Neural cell (in vitro differentiated cells): Measurements from ENCODE around the gene KRTCAP2. TPM values are rescaled to one million over a fixed set of nuclear protein-coding genes. Genes with fewer than 3 reads are reported as not detected.

Experiments used
- H2AFZ ChIP-seq: fragments of 200-600, 300-800 bp; sonication (generic), shearing (Covaris generic); 2 replicates; pipeline ENCODE4 v1.6.0; 2014; ENCODE audit warnings: low read depth, mild to moderate bottlenecking, antibody characterized with exemption, low read length, moderate library complexity
- H3F3A ChIP-seq: fragments of 200-600 bp; shearing (Covaris generic); 2 replicates; pipeline ENCODE4 v1.6.1; 2016; ENCODE audit warnings: mild to moderate bottlenecking, moderate library complexity, mixed read lengths, antibody characterized with exemption, low read length; ENCODE audit not compliant: insufficient read depth, poor library complexity, severe bottlenecking
- H3K27ac ChIP-seq: fragments of 200-600, 300-800 bp; sonication (generic), shearing (Covaris generic); 2 replicates; pipeline ENCODE4 v1.5.1; 2014; ENCODE audit warnings: mild to moderate bottlenecking, low read length, moderate library complexity
- H3K27me3 ChIP-seq: fragments of 300-800, 200-600 bp; sonication (generic), shearing (Covaris generic); 2 replicates; pipeline ENCODE4 v1.6.0; 2014; ENCODE audit warnings: mild to moderate bottlenecking, low read depth, low read length, moderate library complexity; ENCODE audit not compliant: insufficient read depth
- H3K36me3 ChIP-seq: fragments of 300-800, 200-600 bp; sonication (generic), shearing (Covaris generic); 2 replicates; pipeline ENCODE4 v1.5.1; 2014; ENCODE audit warnings: mild to moderate bottlenecking, antibody characterized with exemption, low read length, moderate library complexity; ENCODE audit not compliant: insufficient read depth
- H3K4me2 ChIP-seq: fragments of 300-800, 200-600 bp; sonication (generic), shearing (Covaris generic); 2 replicates; pipeline ENCODE4 v1.6.0; 2014; ENCODE audit warnings: mild to moderate bottlenecking, low read length
- H3K4me3 ChIP-seq: fragments of 300-800, 200-600 bp; sonication (generic), shearing (Covaris generic); 2 replicates; pipeline ENCODE4 v1.5.1; 2014; ENCODE audit warnings: mild to moderate bottlenecking, low read length, moderate library complexity
- H3K79me2 ChIP-seq: fragments of 200-600 bp; shearing (Covaris generic); replicated peaks from 2 replicates; pipeline ENCODE4 v1.6.0; 2014; ENCODE audit warnings: mild to moderate bottlenecking, low read length, moderate library complexity; ENCODE audit not compliant: insufficient read depth
- H3K9ac ChIP-seq: fragments of 300-800, 200-600 bp; sonication (generic), shearing (Covaris generic); 2 replicates; pipeline ENCODE4 v1.6.1; 2016; ENCODE audit warnings: mild to moderate bottlenecking, low read length, mixed read lengths
- H3K9me2 ChIP-seq: fragments of 200-600 bp; shearing (Covaris generic); 2 replicates; pipeline ENCODE4 v1.6.1; 2016; ENCODE audit warnings: mild to moderate bottlenecking, low read length, mixed read lengths; ENCODE audit not compliant: insufficient read depth
- H3K9me3 ChIP-seq: fragments of 200-600, 300-800 bp; sonication (generic), shearing (Covaris generic); 2 replicates; pipeline ENCODE4 v1.6.1; 2016; ENCODE audit warnings: mild to moderate bottlenecking, mixed run types, low read length, moderate library complexity, mixed read lengths
- H4K20me1 ChIP-seq: fragments of 200-600 bp; shearing (Covaris generic); 2 replicates; pipeline ENCODE4 v1.6.1; 2016; ENCODE audit warnings: mild to moderate bottlenecking, mixed run types; ENCODE audit not compliant: insufficient read depth
- CTCF ChIP-seq: fragments of 450-650 bp; IDR thresholded peaks from 2 replicates; pipeline ENCODE4 v1.5.1; 2014; ENCODE audit warnings: antibody characterized with exemption, mild to moderate bottlenecking, moderate library complexity; ENCODE audit not compliant: poor library complexity, severe bottlenecking
- EP300 ChIP-seq: fragments of 450-650 bp; conservative IDR thresholded peaks from 2 replicates; pipeline ENCODE4 v1.6.1; 2014; ENCODE audit warnings: antibody characterized with exemption, mild to moderate bottlenecking, moderate library complexity; ENCODE audit not compliant: poor library complexity, severe bottlenecking
- EZH2 ChIP-seq: fragments of 200-600, 300-800 bp; shearing (Covaris generic), sonication (generic); IDR thresholded peaks from 2 replicates; pipeline ENCODE4 v1.6.1; 2014; ENCODE audit warnings: antibody characterized with exemption, low read length, borderline replicate concordance, mild to moderate bottlenecking; ENCODE audit not compliant: insufficient read depth, poor library complexity, severe bottlenecking
- MXI1 ChIP-seq: fragments of 450-650 bp; conservative IDR thresholded peaks from 2 replicates; pipeline ENCODE4 v1.6.1; 2014; ENCODE audit warnings: antibody characterized with exemption, mild to moderate bottlenecking; ENCODE audit not compliant: poor library complexity, severe bottlenecking
- POLR2AphosphoS5 ChIP-seq: IDR thresholded peaks from 2 replicates; pipeline ENCODE4 v1.6.1; 2012
- RAD21 ChIP-seq: fragments of 450-650 bp; conservative IDR thresholded peaks from 2 replicates; pipeline ENCODE4 v1.6.1; 2014; ENCODE audit warnings: antibody characterized with exemption, mild to moderate bottlenecking, moderate library complexity
- SMC3 ChIP-seq: fragments of 450-650 bp; conservative IDR thresholded peaks from 2 replicates; pipeline ENCODE4 v1.6.1; 2014; ENCODE audit warnings: antibody characterized with exemption, mild to moderate bottlenecking, moderate library complexity; ENCODE audit not compliant: poor library complexity
- TAF1 ChIP-seq: IDR thresholded peaks from 2 replicates; pipeline ENCODE4 v1.6.1; 2012; ENCODE audit warnings: low read depth
- polyA plus RNA-seq: library from polyadenylated mRNA; depleted of rRNA; stranded (reverse); fragments of >200 nt; gene quantifications from 2 replicates; pipeline ENCODE4 v1.2.3, GENCODE V29; 2014
- TF ChIP-seq, protein P1 (sequence below): IDR thresholded peaks from 2 replicates; pipeline ENCODE4 v1.6.1; 2012; ENCODE audit warnings: borderline replicate concordance

The KRTCAP2 gene
- polyA plus RNA-seq, 1 donor from 2014 or later = 175 TPM

- no peak overlapping the region for H3K9ac ChIP-seq
- no peaks in the 10 kb centered on the region for H3K79me2 ChIP-seq
- no peak overlapping the region for H3K4me2 ChIP-seq
Measured at GRCh38 chr1:155145491-155145890, 27.6 kb downstream of the KRTCAP2 start.

GRCh38 chr1:155141749-155142148 lies 31.4 kb downstream of the KRTCAP2 start:
- no peaks in the 10 kb centered on the region for H3F3A ChIP-seq
- H3K9me2 ChIP-seq = no peaks in the 10 kb centered on the region
- no peak overlapping the region for H3K4me3 ChIP-seq
- H3K9ac ChIP-seq = no peak overlapping the region
- H3K36me3 ChIP-seq = no peaks in the 10 kb centered on the region
- no peaks in the 10 kb centered on the region for H3K27me3 ChIP-seq
- no peak overlapping the region for H2AFZ ChIP-seq
- H4K20me1 ChIP-seq = no peaks in the 10 kb centered on the region
- no peaks in the 10 kb centered on the region for H3K9me3 ChIP-seq
- no peak overlapping the region for H3K27ac ChIP-seq
- no peak overlapping the region for H3K4me2 ChIP-seq
- TF ChIP-seq CTCF (no peak), SMC3 (no peak), POLR2AphosphoS5 (no peak), EP300 (no peak), TAF1 (no peak), RAD21 (no peak), EZH2 (no peak), MXI1 (no peak)
- TF ChIP-seq, protein P1, sequence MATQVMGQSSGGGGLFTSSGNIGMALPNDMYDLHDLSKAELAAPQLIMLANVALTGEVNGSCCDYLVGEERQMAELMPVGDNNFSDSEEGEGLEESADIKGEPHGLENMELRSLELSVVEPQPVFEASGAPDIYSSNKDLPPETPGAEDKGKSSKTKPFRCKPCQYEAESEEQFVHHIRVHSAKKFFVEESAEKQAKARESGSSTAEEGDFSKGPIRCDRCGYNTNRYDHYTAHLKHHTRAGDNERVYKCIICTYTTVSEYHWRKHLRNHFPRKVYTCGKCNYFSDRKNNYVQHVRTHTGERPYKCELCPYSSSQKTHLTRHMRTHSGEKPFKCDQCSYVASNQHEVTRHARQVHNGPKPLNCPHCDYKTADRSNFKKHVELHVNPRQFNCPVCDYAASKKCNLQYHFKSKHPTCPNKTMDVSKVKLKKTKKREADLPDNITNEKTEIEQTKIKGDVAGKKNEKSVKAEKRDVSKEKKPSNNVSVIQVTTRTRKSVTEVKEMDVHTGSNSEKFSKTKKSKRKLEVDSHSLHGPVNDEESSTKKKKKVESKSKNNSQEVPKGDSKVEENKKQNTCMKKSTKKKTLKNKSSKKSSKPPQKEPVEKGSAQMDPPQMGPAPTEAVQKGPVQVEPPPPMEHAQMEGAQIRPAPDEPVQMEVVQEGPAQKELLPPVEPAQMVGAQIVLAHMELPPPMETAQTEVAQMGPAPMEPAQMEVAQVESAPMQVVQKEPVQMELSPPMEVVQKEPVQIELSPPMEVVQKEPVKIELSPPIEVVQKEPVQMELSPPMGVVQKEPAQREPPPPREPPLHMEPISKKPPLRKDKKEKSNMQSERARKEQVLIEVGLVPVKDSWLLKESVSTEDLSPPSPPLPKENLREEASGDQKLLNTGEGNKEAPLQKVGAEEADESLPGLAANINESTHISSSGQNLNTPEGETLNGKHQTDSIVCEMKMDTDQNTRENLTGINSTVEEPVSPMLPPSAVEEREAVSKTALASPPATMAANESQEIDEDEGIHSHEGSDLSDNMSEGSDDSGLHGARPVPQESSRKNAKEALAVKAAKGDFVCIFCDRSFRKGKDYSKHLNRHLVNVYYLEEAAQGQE = no peak
- peaks cover 10% of the 10 kb centered on the region for H3K79me2 ChIP-seq

More at GRCh38 chr1:155145491-155145890, 27.6 kb downstream of the KRTCAP2 start:
- H3K9me3 ChIP-seq = no peaks in the 10 kb centered on the region
- H3K9me2 ChIP-seq = no peaks in the 10 kb centered on the region
- H2AFZ ChIP-seq = no peak overlapping the region
- no peak overlapping the region for H3K27ac ChIP-seq
- H3K27me3 ChIP-seq = no peaks in the 10 kb centered on the region
- no peak overlapping the region for H3K4me3 ChIP-seq
- H3F3A ChIP-seq = no peaks in the 10 kb centered on the region
- TF ChIP-seq CTCF (no peak), EP300 (no peak), EZH2 (no peak), MXI1 (no peak), POLR2AphosphoS5 (no peak), SMC3 (no peak), TAF1 (no peak), RAD21 (no peak)
- TF ChIP-seq, protein P1 = no peak
- H3K36me3 ChIP-seq = no peaks in the 10 kb centered on the region
- no peaks in the 10 kb centered on the region for H4K20me1 ChIP-seq
